Endothelial cell of umbilical vein (primary cell): ENCODE measurements around the gene METTL21C. TPM values are rescaled to one million over a fixed set of nuclear protein-coding genes. Genes with fewer than 3 reads are reported as not detected.

Source experiments
- BruUV-seq: library from RNA; stranded (reverse); fragments of 400-500 nt; replicated peaks from 2 replicates; lab custom pipeline; 2021; lab: Mats Ljungman, UMichigan
- CTCF ChIA-PET: fragments of 300-600, 350-600 bp; sonication (Branson Sonifier 250); formaldehyde crosslinking; loops from one replicate; lab custom pipeline; 2021; ENCODE audit warnings: antibody characterized with exemption, inconsistent platforms; lab: Charles Lee
- POLR2A ChIA-PET: fragments of 300-600, 350-600 bp; sonication (Branson Sonifier 250); formaldehyde crosslinking; loops from one replicate; lab custom pipeline; 2021; ENCODE audit warnings: antibody characterized with exemption, inconsistent platforms; lab: Charles Lee
- DNase-seq: peaks from one replicate; pipeline ENCODE4 v3.0.0-alpha.2; 2011; ENCODE audit warnings: low read depth, low spot score
- FAIRE-seq: peaks from 2 replicates; lab custom pipeline; 2011; peaks lifted over from hg19 to GRCh38; lab: Jason Lieb, UNC
- H2AFZ ChIP-seq: 2 replicates; pipeline ENCODE4 v1.6.0; 2012; ENCODE audit warnings: low read depth, low read length, control low read depth, inconsistent platforms
- H3K27ac ChIP-seq: 2 replicates; pipeline ENCODE4 v1.5.1; 2011; ENCODE audit warnings: low read depth, mild to moderate bottlenecking, control low read depth, low read length, moderate library complexity; ENCODE audit not compliant: insufficient read depth
- H3K27me3 ChIP-seq, 2 experiments: 2 replicates each; pipeline versions ENCODE4 v1.6.0 to v1.6.1; 2011; ENCODE audit warnings: low read length in 2 of 2, mixed read lengths in 1 of 2; ENCODE audit not compliant: control insufficient read depth in 2 of 2, insufficient read depth in 2 of 2
- H3K36me3 ChIP-seq, 2 experiments: 2 replicates in 1 of 2; 3 replicates in 1 of 2; pipeline ENCODE4 v1.5.1; 2011; ENCODE audit warnings: low read length in 2 of 2, mild to moderate bottlenecking in 1 of 2, moderate library complexity in 1 of 2; ENCODE audit not compliant: control insufficient read depth in 2 of 2, insufficient read depth in 2 of 2; ENCODE audit errors: extremely low read depth in 1 of 2
- H3K4me1 ChIP-seq: 3 replicates; pipeline ENCODE4 v1.5.1; 2011; ENCODE audit warnings: mild to moderate bottlenecking, low read length; ENCODE audit not compliant: control insufficient read depth, insufficient read depth; ENCODE audit errors: extremely low read depth
- H3K4me2 ChIP-seq: 2 replicates; pipeline ENCODE4 v1.6.1; 2011; ENCODE audit warnings: low read length, control low read depth, mixed read lengths; ENCODE audit not compliant: insufficient read depth
- H3K4me3 ChIP-seq, 3 experiments: fragments of 200-600 bp in 1 of 3; sonication (generic), shearing (Covaris generic) in 1 of 3; replicated peaks in 1 of 3; 2 replicates each; pipeline ENCODE4 v1.5.1; 2011 to 2016; ENCODE audit warnings: control low read depth in 3 of 3, low read length in 3 of 3, mild to moderate bottlenecking in 2 of 3, inconsistent platforms in 1 of 3, low read depth in 1 of 3, moderate library complexity in 1 of 3; ENCODE audit not compliant: insufficient read depth in 1 of 3
- H3K79me2 ChIP-seq: 2 replicates; pipeline ENCODE4 v1.6.0; 2012; ENCODE audit warnings: low read length, inconsistent platforms; ENCODE audit not compliant: control insufficient read depth, insufficient read depth
- H3K9ac ChIP-seq: replicated peaks from 2 replicates; pipeline ENCODE3; 2011; ENCODE audit warnings: low read length, control low read depth; ENCODE audit not compliant: insufficient read depth; ENCODE audit errors: extremely low read depth
- H3K9me1 ChIP-seq: replicated peaks from 3 replicates; pipeline ENCODE4 v1.6.0; 2011; ENCODE audit warnings: mild to moderate bottlenecking, low read length; ENCODE audit not compliant: control insufficient read depth, insufficient read depth; ENCODE audit errors: extremely low read depth
- H3K9me3 ChIP-seq: replicated peaks from 2 replicates; pipeline ENCODE4 v1.5.1; 2012; ENCODE audit warnings: low read length, inconsistent platforms; ENCODE audit not compliant: control insufficient read depth, insufficient read depth
- H4K20me1 ChIP-seq: replicated peaks from 2 replicates; pipeline ENCODE3; 2011; ENCODE audit warnings: mild to moderate bottlenecking, low read length; ENCODE audit not compliant: control insufficient read depth, insufficient read depth; ENCODE audit errors: extremely low read depth
- CTCF ChIP-seq, 2 donors: IDR thresholded peaks; 1 replicate in 1 of 2; 2 replicates in 1 of 2; pipeline ENCODE4 v1.5.1; 2011; ENCODE audit warnings: low read length in 2 of 2, mild to moderate bottlenecking in 2 of 2, moderate library complexity in 2 of 2, control low read depth in 1 of 2, inconsistent platforms in 1 of 2, low read depth in 1 of 2; ENCODE audit not compliant: insufficient read depth in 1 of 2; ENCODE audit errors: extremely low read depth in 1 of 2
- EZH2 ChIP-seq: IDR thresholded peaks from 2 replicates; pipeline ENCODE4 v1.6.1; 2012; ENCODE audit warnings: borderline replicate concordance, low read depth, mild to moderate bottlenecking, moderate library complexity, low read length, inconsistent platforms; ENCODE audit not compliant: severe bottlenecking
- FOS ChIP-seq: IDR thresholded peaks from 2 replicates; pipeline ENCODE4 v1.6.1; 2011; ENCODE audit warnings: mild to moderate bottlenecking, low read length, moderate library complexity, borderline replicate concordance; ENCODE audit not compliant: insufficient read depth
- GATA2 ChIP-seq: IDR thresholded peaks from 2 replicates; pipeline ENCODE4 v1.7.0; 2011; ENCODE audit warnings: low read depth, mild to moderate bottlenecking, moderate library complexity, mixed read lengths, low read length; ENCODE audit not compliant: insufficient read length, insufficient read depth
- JUN ChIP-seq: IDR thresholded peaks from 2 replicates; pipeline ENCODE4 v1.6.1; 2011; ENCODE audit warnings: borderline replicate concordance, low read depth; ENCODE audit not compliant: insufficient read length, insufficient read depth
- MYC ChIP-seq: IDR thresholded peaks from one replicate; pipeline ENCODE4 v1.6.1; 2011; ENCODE audit warnings: mild to moderate bottlenecking, low read depth, low read length
- POLR2A ChIP-seq: IDR thresholded peaks from 2 replicates; pipeline ENCODE4 v1.6.1; 2012; ENCODE audit warnings: low read depth, mild to moderate bottlenecking, control low read depth, low read length
- POLR2AphosphoS5 ChIP-seq: IDR thresholded peaks from 2 replicates; pipeline ENCODE4 v1.6.1; 2012; ENCODE audit warnings: low read depth, mild to moderate bottlenecking, control low read depth, low read length, moderate library complexity; ENCODE audit not compliant: insufficient read depth
- dilution Hi-C: fragments of 300-500 bp; cut with MboI; formaldehyde crosslinking; loops from one replicate; pipeline ENCODE4 v1.15.0; 2019; ENCODE audit warnings: low sequenced_read_pairs; ENCODE audit not compliant: extremely low pct_ligation_motif_present
- intact Hi-C: fragments of 100-400 bp; cut with micrococcal nuclease; formaldehyde crosslinking; loops from one replicate; pipeline ENCODE4 v1.10.0; 2022
- polyA plus RNA-seq, 4 experiments: library from polyadenylated mRNA; depleted of rRNA in 3 of 4; stranded (reverse) in 3 of 4; unstranded in 1 of 4; fragments of >200 nt; gene quantifications; 2 replicates each; pipeline versions ENCODE4 v1.2.1 to v1.2.3, GENCODE V29; 2011 to 2012; ENCODE audit warnings: missing spikeins in 1 of 4
- total RNA-seq: library from RNA; stranded (reverse); gene quantifications from 2 replicates; pipeline ENCODE4 v1.2.3, GENCODE V29; 2021
- TF ChIP-seq, protein P1 (sequence below): IDR thresholded peaks from 2 replicates; pipeline ENCODE4 v1.6.1; 2011; ENCODE audit not compliant: insufficient read depth, insufficient read length

Gene METTL21C
- total and polyA plus RNA-seq, 2 donors (not counting 3 experiments of a cell fraction or from before 2014, with no cell fraction given) = not detected

DNA sequence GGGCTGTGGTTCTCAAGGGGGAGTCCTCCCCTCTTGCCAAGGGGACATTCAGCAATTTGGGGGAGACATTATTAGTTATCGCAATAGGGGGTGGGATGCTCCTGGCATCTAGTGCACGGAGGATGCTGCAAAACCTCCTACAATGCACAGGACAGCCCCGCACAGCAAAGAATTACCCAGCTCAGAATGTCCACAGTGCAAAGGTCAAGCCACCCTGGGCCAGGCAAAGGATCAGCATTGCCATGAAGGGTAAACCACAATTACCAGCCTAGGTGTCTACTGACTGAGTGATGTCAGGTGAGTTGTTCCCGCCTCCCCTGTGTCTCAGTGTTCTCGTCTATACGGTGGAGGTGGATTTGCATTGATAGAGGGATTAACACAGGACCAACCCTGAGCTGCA lies 2.4 kb upstream of the METTL21C start:
- no peaks in the 10 kb centered on the region for H4K20me1 ChIP-seq
- ChIA-PET CTCF (no interaction called here), POLR2A (no interaction called here)
- H3K79me2 ChIP-seq = no peaks in the 10 kb centered on the region
- no peak overlapping the region for H3K9ac ChIP-seq
- BruUV-seq = no TSS peak
- no peak overlapping the region for H3K27ac ChIP-seq
- DNase-seq (no peak), FAIRE-seq (no peak)
- no peaks in the 10 kb centered on the region for H3K4me1 ChIP-seq
- dilution Hi-C loops = no loop called here
- no peak overlapping the region for H3K4me2 ChIP-seq
- no peak overlapping the region for H3K4me3 ChIP-seq
- H3K36me3 ChIP-seq = no peaks in the 10 kb centered on the region
- H3K9me1 ChIP-seq = no peaks in the 10 kb centered on the region
- TF ChIP-seq POLR2A (no peak), POLR2AphosphoS5 (no peak)
- H3K9me3 ChIP-seq = no peaks in the 10 kb centered on the region
- H3K27me3 ChIP-seq = peaks cover 7 to 9% of the 10 kb centered on the region in 2 experiments
- no peak overlapping the region for H2AFZ ChIP-seq
- intact Hi-C loops = no loop called here

DNA sequence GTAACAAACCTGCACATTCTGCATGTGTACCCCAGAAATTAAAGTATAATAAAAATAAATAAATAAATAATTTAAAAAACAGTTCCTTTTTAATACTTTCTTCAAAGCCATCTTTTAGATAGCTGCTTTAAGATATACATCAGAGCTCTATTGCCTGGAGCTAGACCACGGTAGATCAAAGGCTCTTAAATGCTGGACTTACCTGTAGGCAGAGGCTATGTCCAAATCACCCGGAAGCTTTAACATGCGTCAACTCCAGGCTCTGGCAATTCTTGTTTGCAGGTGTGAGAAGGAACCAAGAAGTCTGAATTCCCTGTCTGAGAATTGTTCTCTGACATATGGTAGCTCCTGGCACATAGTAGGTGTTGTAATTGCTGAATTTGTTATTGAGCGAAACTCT lies 1.6 kb upstream of the METTL21C start:
- H3K4me1 ChIP-seq = no peaks in the 10 kb centered on the region
- no peaks in the 10 kb centered on the region for H3K9me3 ChIP-seq
- no peaks in the 10 kb centered on the region for H3K79me2 ChIP-seq
- TF ChIP-seq JUN = no peak
- no peak for TF ChIP-seq GATA2
- TF ChIP-seq FOS = no peak
- TF ChIP-seq, protein P1, sequence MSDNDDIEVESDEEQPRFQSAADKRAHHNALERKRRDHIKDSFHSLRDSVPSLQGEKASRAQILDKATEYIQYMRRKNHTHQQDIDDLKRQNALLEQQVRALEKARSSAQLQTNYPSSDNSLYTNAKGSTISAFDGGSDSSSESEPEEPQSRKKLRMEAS = no peak
- no peak for TF ChIP-seq POLR2AphosphoS5
- no peak for TF ChIP-seq POLR2A
- TF ChIP-seq EZH2 = no peak
- TF ChIP-seq CTCF (IDR thresholded peaks at IDR 0.05; ENCODE audit: extremely low read depth in 1 of 2, insufficient read depth in 1 of 2, low read depth in 1 of 2, low read length in 2 of 2) = no peak
- TF ChIP-seq MYC = no peak
- H3K27me3 ChIP-seq = peaks cover 7 to 9% of the 10 kb centered on the region in 2 experiments
- DNase-seq = no peak
- H3K27ac ChIP-seq = no peak overlapping the region
- H3K4me3 ChIP-seq = no peak overlapping the region
- intact Hi-C loops = no loop called here
- ChIA-PET POLR2A (no interaction called here), CTCF (interaction anchor here (0.6 kb wide), 1 partner anchor 33 kb away, joined by 3 read pairs; no protein-coding TSS in a partner anchor)
- H3K9ac ChIP-seq = no peak overlapping the region
- dilution Hi-C loops = no loop called here
- no peaks in the 10 kb centered on the region for H4K20me1 ChIP-seq
- no peak for FAIRE-seq
- H3K36me3 ChIP-seq = no peaks in the 10 kb centered on the region
- H3K4me2 ChIP-seq = no peak overlapping the region
- no peaks in the 10 kb centered on the region for H3K9me1 ChIP-seq
- H2AFZ ChIP-seq = no peak overlapping the region
- no TSS peak for BruUV-seq
